H1 (cell line): Measurements from ENCODE around the gene A4GALT. TPM values are rescaled to one million over a fixed set of nuclear protein-coding genes. Genes with fewer than 3 reads are reported as not detected.

ENCODE experiments used
- CTCF ChIA-PET: fragments of 300-600 bp; sonication (Branson Sonifier 250); formaldehyde crosslinking; loops from one replicate; lab custom pipeline; 2021; ENCODE audit not compliant: partially characterized antibody; lab: Charles Lee
- POLR2A ChIA-PET: fragments of 300-600 bp; sonication (Branson Sonifier 250); formaldehyde crosslinking; loops from one replicate; lab custom pipeline; 2021; ENCODE audit warnings: inconsistent platforms; ENCODE audit not compliant: partially characterized antibody; lab: Charles Lee
- DNase-seq, 2 experiments: peaks; one replicate each; pipeline versions ENCODE4 v3.0.0 to v3.0.0-alpha.2; 2010 to 2022; ENCODE audit warnings: low spot score in 2 of 2, low read depth in 1 of 2, mixed read lengths in 1 of 2
- FAIRE-seq: peaks from 2 replicates; lab custom pipeline; 2011; peaks lifted over from hg19 to GRCh38; lab: Jason Lieb, UNC
- H2AFZ ChIP-seq: 2 replicates; pipeline ENCODE4 v1.8.1; 2012; ENCODE audit warnings: low read length, inconsistent platforms
- H2AK5ac ChIP-seq: 2 replicates; pipeline ENCODE4 v1.6.1; 2013; ENCODE audit warnings: low read depth, low read length
- H2BK120ac ChIP-seq: replicated peaks from 2 replicates; pipeline ENCODE3; 2013; ENCODE audit warnings: low read depth, low read length, inconsistent platforms
- H2BK12ac ChIP-seq: 2 replicates; pipeline ENCODE4 v1.6.1; 2013; ENCODE audit warnings: low read depth, low read length
- H2BK15ac ChIP-seq: 2 replicates; pipeline ENCODE4 v1.6.1; 2013; ENCODE audit warnings: low read length
- H2BK20ac ChIP-seq: 2 replicates; pipeline ENCODE4 v1.6.1; 2013; ENCODE audit warnings: low read length
- H2BK5ac ChIP-seq: 2 replicates; pipeline ENCODE4 v1.6.1; 2013; ENCODE audit warnings: low read depth, low read length
- H3K14ac ChIP-seq: 2 replicates; pipeline ENCODE4 v1.6.1; 2013; ENCODE audit warnings: inconsistent platforms; ENCODE audit not compliant: insufficient read length
- H3K18ac ChIP-seq: 2 replicates; pipeline ENCODE4 v1.6.1; 2013; ENCODE audit warnings: low read length; ENCODE audit errors: extremely low read depth
- H3K23ac ChIP-seq: 2 replicates; pipeline ENCODE4 v1.6.1; 2013; ENCODE audit warnings: inconsistent platforms; ENCODE audit not compliant: insufficient read length
- H3K23me2 ChIP-seq: 2 replicates; pipeline ENCODE4 v1.6.1; 2013; ENCODE audit warnings: low read depth, low read length
- H3K27ac ChIP-seq: 2 replicates; pipeline ENCODE4 v1.6.1; 2011; ENCODE audit warnings: low read depth, low read length, inconsistent platforms
- H3K27me3 ChIP-seq, 4 experiments: replicated peaks in 1 of 4; 1 replicate in 1 of 4; 2 replicates in 3 of 4; pipeline versions ENCODE4 v1.6.1 to v1.8.1; 2011 to 2013; ENCODE audit warnings: low read length in 3 of 4, mild to moderate bottlenecking in 3 of 4, inconsistent platforms in 2 of 4, mixed read lengths in 2 of 4, moderate library complexity in 1 of 4; ENCODE audit not compliant: control insufficient read depth in 3 of 4, insufficient read depth in 3 of 4; ENCODE audit errors: extremely low read depth in 1 of 4
- H3K36me3 ChIP-seq, 4 experiments: 2 replicates each; pipeline versions ENCODE4 v1.6.1 to v1.8.1; 2011 to 2013; ENCODE audit warnings: mild to moderate bottlenecking in 4 of 4, low read length in 3 of 4, moderate library complexity in 2 of 4, control low read depth in 1 of 4, inconsistent platforms in 1 of 4; ENCODE audit not compliant: insufficient read depth in 4 of 4, control insufficient read depth in 2 of 4
- H3K4ac ChIP-seq: replicated peaks from 2 replicates; pipeline ENCODE3; 2013; ENCODE audit warnings: low read length, low read depth, mixed read lengths, inconsistent platforms; ENCODE audit not compliant: insufficient read length
- H3K4me1 ChIP-seq, 4 experiments: replicated peaks in 1 of 4; 1 replicate in 1 of 4; 2 replicates in 3 of 4; pipeline versions ENCODE4 v1.6.1 to v1.8.1; 2011 to 2013; ENCODE audit warnings: low read length in 3 of 4, inconsistent platforms in 2 of 4, mixed read lengths in 1 of 4; ENCODE audit not compliant: insufficient read depth in 4 of 4, control insufficient read depth in 3 of 4
- H3K4me2 ChIP-seq, 2 experiments: 2 replicates each; pipeline versions ENCODE4 v1.6.1 to v1.8.1; 2011 to 2013; ENCODE audit warnings: low read depth in 2 of 2, low read length in 2 of 2, control low read depth in 1 of 2, inconsistent platforms in 1 of 2, mild to moderate bottlenecking in 1 of 2; ENCODE audit not compliant: insufficient read depth in 1 of 2
- H3K4me3 ChIP-seq, 4 experiments: fragments of 200-600, 300-600 bp in 1 of 4; sonication (generic), shearing (Covaris generic), sonication (Bioruptor Twin) in 1 of 4; 2 replicates each; pipeline versions ENCODE4 v1.5.1 to v1.8.1; 2011 to 2016; ENCODE audit warnings: low read length in 4 of 4, low read depth in 3 of 4, control low read depth in 2 of 4, inconsistent platforms in 2 of 4, mild to moderate bottlenecking in 2 of 4, mixed read lengths in 1 of 4, moderate library complexity in 1 of 4; ENCODE audit not compliant: insufficient read depth in 2 of 4; ENCODE audit errors: extremely low read depth in 1 of 4
- H3K56ac ChIP-seq: replicated peaks from 2 replicates; pipeline ENCODE3; 2013; ENCODE audit warnings: low read depth, mild to moderate bottlenecking, mixed read lengths, low read length, inconsistent platforms; ENCODE audit not compliant: insufficient read length
- H3K79me1 ChIP-seq: 2 replicates; pipeline ENCODE4 v1.6.1; 2013; ENCODE audit warnings: low read depth, low read length, control low read depth
- H3K79me2 ChIP-seq, 2 experiments: 2 replicates each; pipeline versions ENCODE4 v1.6.1 to v1.8.1; 2012 to 2013; ENCODE audit warnings: low read length in 2 of 2, mild to moderate bottlenecking in 2 of 2, inconsistent platforms in 1 of 2; ENCODE audit not compliant: insufficient read depth in 2 of 2, control insufficient read depth in 1 of 2
- H3K9ac ChIP-seq, 4 experiments: replicated peaks in 1 of 4; 1 replicate in 1 of 4; 2 replicates in 3 of 4; pipeline versions ENCODE4 v1.6.1 to v1.8.1; 2011 to 2013; ENCODE audit warnings: low read depth in 3 of 4, low read length in 3 of 4, control low read depth in 2 of 4, mild to moderate bottlenecking in 2 of 4, moderate library complexity in 2 of 4, inconsistent platforms in 1 of 4; ENCODE audit errors: extremely low read depth in 1 of 4
- H3K9me3 ChIP-seq, 2 experiments: 2 replicates each; pipeline versions ENCODE4 v1.6.1 to v1.8.1; 2012 to 2013; ENCODE audit warnings: mild to moderate bottlenecking in 2 of 2, moderate library complexity in 2 of 2, control low read depth in 1 of 2, inconsistent platforms in 1 of 2, low read depth in 1 of 2, low read length in 1 of 2, mixed read lengths in 1 of 2; ENCODE audit not compliant: insufficient read depth in 2 of 2
- H4K20me1 ChIP-seq, 2 experiments: replicated peaks in 1 of 2; 2 replicates each; pipeline versions ENCODE3 to v1.8.1; 2011 to 2013; ENCODE audit warnings: inconsistent platforms in 2 of 2, low read length in 2 of 2, mild to moderate bottlenecking in 1 of 2; ENCODE audit not compliant: insufficient read depth in 2 of 2, control insufficient read depth in 1 of 2
- H4K5ac ChIP-seq: 2 replicates; pipeline ENCODE4 v1.6.1; 2013; ENCODE audit warnings: low read length, low read depth, mixed read lengths, inconsistent platforms; ENCODE audit not compliant: insufficient read length
- H4K8ac ChIP-seq: 2 replicates; pipeline ENCODE4 v1.8.0; 2013; ENCODE audit warnings: mild to moderate bottlenecking, moderate library complexity, low read length, inconsistent platforms; ENCODE audit not compliant: insufficient read depth; ENCODE audit errors: extremely low read depth
- H4K91ac ChIP-seq: replicated peaks from 2 replicates; pipeline ENCODE3; 2013; ENCODE audit warnings: low read length, mixed read lengths, inconsistent platforms; ENCODE audit not compliant: insufficient read length
- CHD1 ChIP-seq: IDR thresholded peaks from 2 replicates; pipeline ENCODE4 v1.6.1; 2012; ENCODE audit warnings: low read depth, low read length, improper control_type of control experiment
- HDAC2 ChIP-seq, 2 experiments: fragments of 300-600 bp in 1 of 2; sonication (generic) in 1 of 2; IDR thresholded peaks; 2 replicates each; pipeline ENCODE4 v1.6.1; 2011 to 2012; ENCODE audit warnings: low read depth in 2 of 2, low read length in 2 of 2, mild to moderate bottlenecking in 2 of 2, moderate library complexity in 2 of 2, borderline replicate concordance in 1 of 2, inconsistent platforms in 1 of 2
- JUND ChIP-seq: IDR thresholded peaks from 2 replicates; pipeline ENCODE4 v1.6.1; 2011; ENCODE audit warnings: mild to moderate bottlenecking, improper control_type of control experiment, low read length
- KDM1A ChIP-seq: fragments of 200-600, 300-600 bp; sonication (generic); IDR thresholded peaks from 2 replicates; pipeline ENCODE4 v1.7.1; 2016; ENCODE audit warnings: mild to moderate bottlenecking, low read length, borderline replicate concordance
- KDM4A ChIP-seq: IDR thresholded peaks from one replicate; pipeline ENCODE4 v1.7.1; 2012; ENCODE audit warnings: low read depth, mild to moderate bottlenecking, moderate library complexity, low read length, inconsistent platforms; ENCODE audit not compliant: severe bottlenecking
- MAFK ChIP-seq: IDR thresholded peaks from 2 replicates; pipeline ENCODE4 v1.6.1; 2012; ENCODE audit warnings: low read depth, mild to moderate bottlenecking, improper control_type of control experiment, low read length
- NRF1 ChIP-seq: IDR thresholded peaks from 2 replicates; pipeline ENCODE4 v1.6.1; 2011; ENCODE audit warnings: mild to moderate bottlenecking, low read depth, low read length, improper control_type of control experiment
- RFX5 ChIP-seq: IDR thresholded peaks from 2 replicates; pipeline ENCODE4 v1.6.1; 2011; ENCODE audit warnings: low read depth, low read length, improper control_type of control experiment, borderline replicate concordance
- RNF2 ChIP-seq: fragments of 200-900, 300-1000 bp; sonication (generic); IDR thresholded peaks from 2 replicates; pipeline ENCODE4 v1.7.1; 2016; ENCODE audit warnings: borderline replicate concordance, low read depth, mild to moderate bottlenecking, antibody characterized with exemption, low read length; ENCODE audit not compliant: poor library complexity, severe bottlenecking; ENCODE audit errors: missing control alignments
- SIN3A ChIP-seq, 2 experiments: IDR thresholded peaks in 1 of 2; conservative IDR thresholded peaks in 1 of 2; 2 replicates each; pipeline ENCODE4 v1.6.1; 2011 to 2012; ENCODE audit warnings: low read length in 2 of 2, improper control_type of control experiment in 1 of 2, low read depth in 1 of 2, mild to moderate bottlenecking in 1 of 2
- TAF7 ChIP-seq: optimal IDR thresholded peaks from 2 replicates; pipeline ENCODE3; 2011; ENCODE audit warnings: low read depth, mild to moderate bottlenecking, inconsistent platforms, low read length, moderate library complexity, borderline replicate concordance
- TCF12 ChIP-seq: IDR thresholded peaks from 2 replicates; pipeline ENCODE4 v1.6.1; 2011; ENCODE audit warnings: low read depth, mild to moderate bottlenecking, low read length
- WGBS, 2 experiments: shearing (Covaris generic) in 1 of 2; methylation state at CpG; one replicate each; pipeline versions ENCODE4 v1.1.6 to v1.1.7; 2013 to 2015; ENCODE audit warnings: low lambda C conversion rate in 2 of 2, mixed read lengths in 2 of 2, inconsistent platforms in 1 of 2, low coverage in 1 of 2, missing lambda C conversion rate in 1 of 2; ENCODE audit not compliant: insufficient replicate concordance in 2 of 2, insufficient coverage in 1 of 2, insufficient read length in 1 of 2; ENCODE audit errors: extremely low coverage in 1 of 2, missing lambda C conversion rate in 1 of 2; 5-methylcytosine and 5-hydroxymethylcytosine counted together
- polyA plus RNA-seq, 7 experiments: library from polyadenylated mRNA; depleted of rRNA in 3 of 7; stranded (reverse) in 5 of 7; unstranded in 2 of 7; fragments of >200 nt in 5 of 7; fragments of 200-250 nt in 2 of 7; gene quantifications; 1 replicate in 5 of 7; 2 replicates in 1 of 7; 4 replicates in 1 of 7; pipeline versions ENCODE4 v1.2.1 to v1.2.3, GENCODE V29; 2011 to 2013; ENCODE audit warnings: missing spikeins in 2 of 7, mixed read lengths in 2 of 7
- total RNA-seq: library from RNA; stranded (reverse); fragmentation: NEBNext Ultra II Directional; extraction: Animal tissue kit (Norgen Biotek cat#: 25700); gene quantifications from 2 replicates; pipeline ENCODE4 v1.2.1, GENCODE V29; 2021

The A4GALT gene
- total and polyA plus RNA-seq, 2 of the 8 experiments (the other 6 are each of a cell fraction or from before 2014, with no cell fraction given) = 7.2 to 13.8 TPM

GRCh38 chr22:42764895-42765363 lies 44.3 kb upstream of the A4GALT start:
- Histone ChIP-seq H3K18ac (no peak overlapping the region; the same call in 1 of the 2 replicates), H2AK5ac (no peak overlapping the region), H2AFZ (0 out of 2 replicates have a peak overlapping the region, but pooled peaks have one; percentile 13), H3K27me3 (no peaks in the 10 kb centered on the region; a peak in 1 of 7 replicates), H4K5ac (no peak overlapping the region), H4K20me1 (no peaks in the 10 kb centered on the region), H2BK12ac (no peak overlapping the region), H3K4me3 (no peak overlapping the region), H2BK20ac (no peak overlapping the region), H2BK15ac (no peak overlapping the region), H4K8ac (no peak overlapping the region), H2BK5ac (no peak overlapping the region), H3K9me3 (no peaks in the 10 kb centered on the region), H3K79me1 (no peaks in the 10 kb centered on the region), H3K79me2 (no peaks in the 10 kb centered on the region), H3K27ac (no peak overlapping the region), H2BK120ac (no peak overlapping the region), H3K36me3 (no peaks in the 10 kb centered on the region), H3K9ac (no peak overlapping the region), H3K4ac (no peak overlapping the region), H3K4me1 (no peaks in the 10 kb centered on the region; a peak in 1 of 7 replicates), H3K23ac (no peak overlapping the region), H3K14ac (no peak overlapping the region), H3K4me2 (no peak overlapping the region), H4K91ac (no peak overlapping the region), H3K56ac (no peak overlapping the region), H3K23me2 (no peaks in the 10 kb centered on the region)
- ChIA-PET POLR2A (interaction anchor here (1.2 to 2.1 kb wide), 2 partner anchors 14 to 116 kb away, joined by 4 read pairs; partner anchors contain the start of gene CYB5R3), CTCF (interaction anchor here (1.0 to 1.7 kb wide), 4 partner anchors 10 to 58 kb away, joined by 3 to 4 read pairs (median 4); no protein-coding TSS in a partner anchor)
- FAIRE-seq (no peak), DNase-seq (no peak)
- 82% methylated on average over 11 of the region's 11 CpGs; no CpG with 5 or more reads in 1 of the 2 experiments for WGBS, 2 experiments
- TF ChIP-seq CHD1 = no peak
- TF ChIP-seq HDAC2 (IDR thresholded peaks at IDR 0.05; ENCODE audit: borderline replicate concordance in 1 of 2, low read depth in 2 of 2, low read length in 2 of 2) = no peak
- TF ChIP-seq RFX5 = no peak
- no peak for TF ChIP-seq MAFK
- TF ChIP-seq KDM1A = no peak
- no peak for TF ChIP-seq TAF7
- no peak for TF ChIP-seq TCF12
- TF ChIP-seq KDM4A = no peak
- no peak for TF ChIP-seq JUND
- TF ChIP-seq NRF1 = no peak
- no peak for TF ChIP-seq SIN3A (conservative IDR thresholded peaks at IDR 0.05 in 1 of 2, IDR thresholded peaks at IDR 0.05 in 1 of 2; ENCODE audit: low read depth in 1 of 2, low read length in 2 of 2)
- TF ChIP-seq RNF2 = no peak
